Erythroblast (primary cell): ENCODE measurements around the gene DNAH2.

ENCODE experiments used
- GATA1 ChIP-seq: IDR thresholded peaks from 2 replicates; pipeline ENCODE4 v1.6.1; 2011; ENCODE audit warnings: low read depth, mild to moderate bottlenecking, control low read depth, low read length, moderate library complexity
- POLR2A ChIP-seq: IDR thresholded peaks from 2 replicates; pipeline ENCODE4 v1.6.1; 2011; ENCODE audit warnings: mild to moderate bottlenecking, low read length

- TF ChIP-seq POLR2A (no peak), GATA1 (no peak)
Observed at GRCh38 chr17:7707446-7707845, 10.1 kb upstream of the DNAH2 start.
